NCI-H1694 (cell line): ENCODE measurements around the gene SULT1C4.
"Not testable (repeated sequence)": the region's sequence is repeated elsewhere in the genome, so short reads cannot be mapped to it uniquely, and the experiment has no call there.

Experiments
- DNase-seq: peaks from one replicate; lab custom pipeline; 2025; lab: John Stamatoyannopoulos, UW

SULT1C4 gene

DNA sequence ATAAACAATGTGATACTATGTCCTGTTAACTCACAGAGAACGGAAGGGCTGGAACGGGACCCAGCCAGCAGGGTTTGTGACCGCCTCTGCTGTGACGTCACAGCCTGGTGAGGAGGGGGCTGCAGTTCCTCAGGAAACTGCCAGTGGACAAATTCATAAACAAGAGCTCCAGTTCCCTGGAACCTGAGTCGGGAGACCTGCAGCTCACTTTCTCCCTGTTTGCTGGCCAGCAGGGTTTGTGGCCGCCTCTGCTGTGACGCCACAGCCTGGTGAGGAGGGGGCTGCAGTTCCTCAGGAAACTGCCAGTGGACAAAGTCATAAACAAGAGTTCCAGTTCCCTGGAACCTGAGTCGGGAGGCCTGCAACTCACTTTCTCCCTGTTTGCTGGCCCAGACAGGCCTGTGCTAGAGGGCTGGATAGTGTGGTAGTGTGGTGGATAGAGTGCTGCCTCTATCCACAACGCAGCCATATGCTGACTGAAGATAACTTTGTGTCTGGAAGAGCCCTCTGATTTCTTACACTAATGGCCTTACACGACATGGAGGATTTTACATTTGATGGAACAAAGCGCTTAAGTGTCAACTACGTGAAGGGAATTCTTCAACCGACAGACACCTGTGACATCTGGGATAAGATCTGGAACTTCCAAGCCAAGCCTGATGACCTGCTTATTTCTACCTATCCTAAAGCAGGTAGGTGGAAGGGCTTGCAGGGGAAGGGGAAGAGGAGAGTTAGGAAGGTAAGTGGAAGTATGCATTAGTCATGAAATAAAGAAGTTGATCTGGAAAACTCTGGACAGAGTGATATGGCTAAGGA, at the start of gene SULT1C4:
SULT1C4 (plus strand) TSS at position 140 of the 816 bp plus-strand sequence; CDS start at position 524, 384 bp downstream.
- DNase-seq, result no peak

DNA sequence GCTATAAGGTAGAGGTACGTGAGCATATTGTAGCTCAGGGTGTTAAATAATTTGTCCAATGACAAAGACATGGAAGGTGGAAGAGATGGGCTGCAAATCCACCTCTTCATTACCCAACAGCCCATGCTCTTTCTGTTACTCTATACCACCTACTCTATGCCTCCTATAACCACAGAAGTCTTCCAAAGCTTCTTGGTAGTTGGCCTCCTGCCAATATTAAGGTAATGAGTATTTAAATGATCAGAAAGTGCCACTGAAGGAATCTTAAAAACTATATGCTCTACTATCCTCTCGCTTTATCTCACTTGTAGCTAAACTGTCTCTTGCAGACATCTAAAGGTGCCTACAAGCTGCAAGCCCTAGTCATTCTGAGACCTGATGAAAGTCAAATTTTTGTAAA, 48.0 kb upstream of the SULT1C4 start:
- DNase-seq, result no peak

DNA sequence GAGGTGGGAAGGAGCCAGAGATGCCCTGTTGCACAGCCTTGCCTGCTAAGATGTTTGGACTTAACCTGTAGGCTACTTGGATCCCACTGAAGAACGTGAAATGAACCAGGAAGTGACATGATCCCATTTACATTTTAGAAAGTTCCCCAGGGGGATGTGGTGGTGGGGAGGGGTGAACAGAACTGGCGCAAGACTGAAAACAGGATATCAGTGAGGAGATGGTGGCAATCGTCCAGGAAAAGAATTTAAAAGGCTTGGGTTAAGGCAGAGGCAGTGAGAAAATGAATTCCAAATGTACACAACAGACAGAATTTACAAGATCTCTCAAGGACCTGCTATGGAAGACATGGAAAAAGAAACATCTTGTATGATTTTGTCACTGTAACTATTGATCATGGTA, 46.8 kb upstream of the SULT1C4 start:
- no peak for DNase-seq

DNA sequence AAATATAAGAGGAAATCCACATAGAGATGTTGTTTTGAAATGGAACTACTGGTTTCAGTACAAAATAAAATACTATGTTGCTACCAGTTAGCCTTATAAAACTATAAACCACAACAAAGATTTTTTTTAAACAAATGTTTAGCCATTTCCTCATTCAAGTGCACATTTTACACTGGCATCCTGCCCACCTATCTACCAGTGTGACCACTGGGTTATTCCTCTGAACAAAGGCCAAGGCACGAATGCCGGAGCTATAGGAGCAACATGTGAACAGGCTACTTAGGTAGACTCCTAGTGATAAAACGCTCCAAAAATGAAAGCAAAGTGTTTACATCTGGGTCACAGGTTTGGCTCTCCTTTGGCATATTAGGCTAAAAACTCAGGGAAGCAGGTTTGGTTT, 31.8 kb upstream of the SULT1C4 start:
- DNase-seq, result no peak

DNA sequence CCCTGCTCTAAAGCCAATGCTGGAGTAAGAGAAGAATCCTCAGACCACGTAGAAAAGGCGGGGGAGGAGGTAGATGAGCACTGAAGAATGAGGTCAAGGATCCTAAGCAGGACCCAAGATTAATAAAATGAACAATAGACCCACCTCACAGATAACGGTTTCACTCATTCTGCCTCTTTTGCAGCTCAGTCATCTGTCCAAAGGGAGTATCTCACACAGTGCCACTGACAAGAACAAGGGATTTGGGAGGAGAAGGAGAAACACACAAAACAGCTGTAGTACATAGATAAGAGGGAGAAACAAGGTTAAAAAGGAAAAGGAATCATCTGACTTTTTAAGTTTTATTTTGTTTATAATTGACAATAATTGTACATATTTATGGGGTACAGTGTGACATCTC, 30.9 kb upstream of the SULT1C4 start:
- DNase-seq, result no peak

DNA sequence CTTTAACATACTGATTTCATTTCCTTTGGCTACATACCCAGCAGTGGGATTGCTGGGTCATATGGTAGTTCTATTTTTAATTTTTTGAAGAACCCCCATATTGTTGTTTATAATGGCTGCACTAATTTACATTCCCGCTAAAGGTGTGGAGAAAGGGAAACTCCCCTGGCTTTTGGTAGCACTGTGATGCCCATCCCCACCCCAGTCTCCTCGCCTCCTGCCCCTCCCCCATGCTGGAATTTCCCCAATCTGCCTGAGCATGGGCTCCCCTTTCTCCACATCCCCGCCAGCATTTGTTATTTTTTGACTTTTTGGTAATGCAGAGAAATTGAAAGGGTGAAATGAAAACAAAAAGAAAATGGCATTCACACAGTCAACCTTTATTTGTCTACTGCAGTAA, 30.0 kb upstream of the SULT1C4 start:
- DNase-seq, result no peak

DNA sequence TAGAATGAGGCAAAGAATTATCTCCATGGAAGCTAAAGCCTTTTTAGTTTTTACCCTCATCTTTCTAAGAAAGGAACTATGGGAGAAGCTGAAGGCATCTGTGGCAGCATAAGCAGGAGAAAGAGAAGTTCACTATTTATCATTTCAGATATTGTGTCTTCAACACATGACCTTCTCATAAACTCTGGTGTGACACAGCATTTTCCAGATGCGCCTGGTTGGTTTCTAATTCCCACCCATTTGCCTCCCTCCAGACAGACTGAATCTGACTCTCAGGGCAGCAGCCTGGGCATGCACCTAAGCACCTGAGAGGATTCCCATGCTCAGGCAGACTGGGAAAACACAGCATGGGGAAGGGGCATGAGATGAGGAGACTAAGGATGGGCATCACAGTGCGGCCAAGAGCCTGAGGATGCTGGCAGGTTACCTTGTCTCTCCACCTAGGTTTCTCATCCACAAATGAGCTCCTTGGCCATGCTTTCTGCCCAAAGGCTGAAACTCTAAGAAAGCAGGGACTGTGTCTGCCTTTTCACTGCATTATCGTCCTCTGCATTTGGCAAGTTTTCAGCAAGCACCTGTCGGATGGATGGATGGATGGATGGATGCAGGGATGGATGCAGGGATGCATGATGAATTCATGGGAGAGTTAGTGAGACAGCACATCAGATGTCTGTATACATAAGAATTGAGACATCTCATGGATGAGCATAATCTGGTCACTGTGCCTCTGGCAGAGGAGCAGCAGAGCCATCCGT, 28.8 kb upstream of the SULT1C4 start:
- no peak for DNase-seq

DNA sequence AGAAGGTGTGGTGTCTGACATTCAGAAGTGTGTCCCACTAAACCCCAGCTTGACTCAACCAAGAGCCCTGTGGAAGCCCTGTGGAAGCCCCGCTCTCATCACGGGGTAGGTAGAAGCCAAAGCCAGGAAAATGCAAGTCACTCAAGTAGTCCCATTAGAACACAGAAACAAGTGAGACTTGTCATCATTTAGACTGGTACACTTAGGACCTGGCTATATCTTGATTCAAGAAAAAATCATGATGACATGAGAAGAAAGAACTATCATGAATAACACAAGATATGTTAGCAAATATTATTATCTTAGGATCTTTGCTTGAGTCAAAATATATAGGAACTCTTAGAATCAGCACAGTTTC, 28.2 kb upstream of the SULT1C4 start:
- DNase-seq, result no peak

DNA sequence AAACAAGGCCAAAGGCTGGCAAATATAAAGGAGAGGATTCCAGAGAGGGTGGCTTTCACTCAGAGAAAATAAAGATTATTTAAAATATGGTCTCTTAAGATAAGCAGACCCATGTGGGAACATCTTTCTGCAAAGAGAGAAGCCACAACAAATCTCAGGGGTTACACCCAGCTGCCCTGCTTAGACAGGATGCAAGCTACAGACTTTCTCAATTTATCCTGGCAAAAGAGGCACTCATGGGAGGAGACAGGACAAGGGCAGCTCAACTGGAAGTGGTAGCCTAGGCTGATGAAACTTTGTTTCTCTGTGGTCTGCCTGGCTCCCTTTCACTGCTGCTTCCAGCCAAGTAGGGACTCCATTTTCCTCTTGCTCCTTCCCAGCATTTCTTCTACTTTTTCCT, 25.9 kb upstream of the SULT1C4 start:
- DNase-seq, result no peak

DNA sequence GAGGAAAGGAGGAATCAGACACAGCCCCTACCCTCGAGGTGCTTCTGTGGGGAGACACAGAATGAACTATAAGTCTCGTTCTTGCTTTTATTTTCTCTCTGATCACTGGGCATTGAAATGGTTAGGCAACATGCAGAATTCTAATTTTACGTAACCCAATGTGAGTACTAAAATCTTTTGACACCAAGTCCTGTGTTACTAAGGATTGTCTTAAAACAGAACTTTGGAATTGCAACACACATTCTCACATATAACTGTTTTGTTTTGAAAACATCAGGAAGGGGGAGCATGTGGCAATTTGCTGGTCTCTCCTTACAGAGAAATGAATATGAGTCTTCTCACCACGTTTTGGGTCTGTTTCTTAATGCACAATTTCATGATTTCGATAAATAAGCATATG, 23.6 kb upstream of the SULT1C4 start:
- no peak for DNase-seq

DNA sequence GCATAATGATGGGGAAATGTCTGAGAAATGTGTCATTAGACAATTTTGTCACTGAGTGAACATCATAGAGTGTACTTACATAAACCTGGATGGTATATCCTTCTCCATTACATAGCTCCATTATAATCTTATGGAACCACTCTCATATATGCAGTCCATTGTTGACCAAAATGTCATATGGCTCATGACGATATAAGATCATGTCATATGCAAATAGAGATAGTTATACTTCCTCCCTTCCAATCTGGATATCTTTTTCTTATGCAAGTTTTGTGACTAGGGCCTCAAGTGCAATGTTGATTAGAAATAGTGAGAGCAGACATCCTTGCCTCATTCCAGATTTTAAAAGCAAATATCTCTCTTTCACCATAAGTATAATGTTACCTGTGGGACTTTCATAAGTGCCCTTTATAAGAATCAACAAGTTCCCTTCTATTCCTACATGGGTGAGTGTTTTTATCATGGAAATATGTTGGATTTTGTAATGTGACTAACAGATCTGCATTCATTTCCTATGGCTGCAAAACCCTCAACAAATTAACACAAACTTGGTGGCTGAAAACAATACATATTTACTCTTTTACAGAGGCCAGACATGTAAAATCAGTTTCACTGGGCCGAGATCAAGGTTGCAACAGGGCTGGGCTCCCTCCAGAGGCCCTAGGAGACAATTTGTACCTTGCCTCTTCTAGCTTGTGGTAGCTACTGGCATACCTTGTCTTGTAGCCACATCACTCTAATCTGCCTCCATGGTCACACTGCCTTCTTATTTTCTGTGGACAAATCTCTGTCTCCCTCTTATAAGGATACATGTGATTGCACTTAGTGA, 21.6 kb upstream of the SULT1C4 start:
- no peak for DNase-seq

DNA sequence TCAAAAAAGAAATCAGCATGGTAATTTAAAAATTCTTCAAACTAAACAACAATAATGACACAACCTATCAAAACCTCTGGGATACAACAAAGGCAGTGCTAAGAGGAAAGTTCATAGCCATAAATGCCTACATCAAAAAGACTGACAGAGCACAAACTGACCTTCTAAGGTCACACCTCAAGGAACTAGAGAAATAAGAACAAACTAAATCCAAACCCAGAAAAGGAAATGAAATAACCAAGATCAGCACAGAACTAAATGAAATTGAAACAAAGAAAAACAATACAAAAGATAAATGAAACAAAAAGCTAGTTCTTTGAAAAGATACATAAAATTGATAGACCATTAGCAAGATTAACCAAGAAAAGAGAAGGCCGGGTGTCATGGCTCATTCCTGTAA, 18.4 kb upstream of the SULT1C4 start:
- DNase-seq, result not testable (repeated sequence)

DNA sequence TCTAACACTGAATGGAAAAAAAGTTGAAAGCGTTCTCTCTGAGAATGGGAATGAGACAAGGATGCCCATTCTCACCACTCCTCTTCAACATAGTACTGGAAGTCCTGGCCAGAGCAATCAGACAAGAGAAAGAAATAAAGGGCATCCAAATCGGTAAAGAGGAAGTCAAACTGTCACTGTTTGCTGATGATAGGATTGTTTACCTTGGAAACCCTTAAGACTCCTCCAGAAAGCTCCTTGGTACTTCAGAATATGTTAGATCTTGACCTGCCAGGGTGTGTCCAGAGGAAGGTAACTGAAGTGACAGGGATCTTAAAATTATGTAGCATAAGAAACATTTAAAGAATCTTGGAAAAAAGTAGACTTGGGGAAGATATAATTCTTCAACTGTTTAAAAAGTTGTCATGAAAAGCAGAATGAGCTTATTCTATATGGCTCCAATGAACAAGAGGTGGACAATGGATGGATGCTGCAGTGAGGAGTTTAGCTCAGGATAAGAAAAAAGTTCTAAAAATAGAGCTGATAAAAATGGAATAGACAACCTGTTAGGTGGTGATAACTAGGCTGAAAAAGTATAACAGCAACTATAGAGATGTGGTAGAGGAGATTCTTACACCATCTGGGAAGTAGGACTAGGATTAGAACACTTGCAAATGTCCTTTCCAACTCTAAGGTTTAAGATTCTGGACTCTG, 16.8 kb upstream of the SULT1C4 start:
- DNase-seq, result no peak

DNA sequence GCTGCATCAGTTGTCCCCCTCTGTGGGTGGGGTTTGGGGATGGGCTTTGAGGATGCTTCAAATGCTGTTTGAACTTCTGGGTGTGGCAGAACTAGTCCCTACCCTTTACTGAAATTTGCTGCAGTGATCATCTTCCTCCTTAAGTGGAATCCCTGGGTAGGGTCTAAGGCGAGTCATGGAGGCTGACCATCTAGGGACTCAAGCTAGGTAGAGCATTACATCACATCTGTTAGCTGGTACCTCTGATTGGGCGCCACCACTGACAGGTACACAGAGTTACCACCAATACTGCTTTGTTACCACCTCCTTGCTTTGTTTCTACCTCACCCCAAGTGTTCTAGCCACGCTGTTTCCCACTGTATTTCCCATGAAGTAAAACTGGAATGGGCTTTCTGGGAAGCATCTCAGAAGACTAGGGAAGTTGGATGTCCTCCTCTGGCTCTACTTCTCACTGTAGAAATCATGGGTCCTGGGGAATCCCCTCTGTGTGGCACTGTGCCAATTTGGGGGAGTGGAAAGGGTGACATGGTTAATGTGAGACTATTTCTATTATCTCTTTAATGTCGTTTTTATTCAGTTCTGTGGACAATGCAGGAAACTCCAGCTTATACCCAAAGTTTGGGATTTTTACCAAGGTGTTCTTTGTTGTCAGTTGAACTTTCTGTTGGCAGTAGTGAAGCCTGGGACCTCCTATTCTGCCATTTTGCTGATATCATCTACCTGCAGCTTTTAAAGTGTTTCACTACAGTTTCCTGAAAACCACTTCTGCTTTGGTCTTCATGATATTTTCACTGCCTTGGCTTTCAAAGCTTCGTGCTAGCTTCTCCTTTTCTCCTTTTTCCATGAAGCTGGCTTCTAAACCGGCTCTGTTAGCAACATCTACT, 14.5 kb upstream of the SULT1C4 start:
- no peak for DNase-seq

DNA sequence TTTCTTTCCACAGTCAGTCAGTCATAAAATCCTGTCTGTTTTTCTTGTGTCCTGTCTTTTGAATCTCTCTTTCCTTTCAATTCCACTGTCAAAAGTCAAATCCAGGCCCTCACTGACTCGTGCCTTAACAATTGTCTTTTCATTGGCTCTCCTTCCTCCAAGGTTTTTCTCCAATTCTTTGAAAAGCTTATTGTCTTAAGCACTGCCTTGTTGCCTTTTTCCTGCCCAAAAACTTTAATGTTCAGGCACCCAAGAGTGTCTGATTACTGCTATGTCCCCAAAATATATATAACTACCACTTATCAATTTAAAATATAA, 13.9 kb upstream of the SULT1C4 start:
- no peak for DNase-seq

DNA sequence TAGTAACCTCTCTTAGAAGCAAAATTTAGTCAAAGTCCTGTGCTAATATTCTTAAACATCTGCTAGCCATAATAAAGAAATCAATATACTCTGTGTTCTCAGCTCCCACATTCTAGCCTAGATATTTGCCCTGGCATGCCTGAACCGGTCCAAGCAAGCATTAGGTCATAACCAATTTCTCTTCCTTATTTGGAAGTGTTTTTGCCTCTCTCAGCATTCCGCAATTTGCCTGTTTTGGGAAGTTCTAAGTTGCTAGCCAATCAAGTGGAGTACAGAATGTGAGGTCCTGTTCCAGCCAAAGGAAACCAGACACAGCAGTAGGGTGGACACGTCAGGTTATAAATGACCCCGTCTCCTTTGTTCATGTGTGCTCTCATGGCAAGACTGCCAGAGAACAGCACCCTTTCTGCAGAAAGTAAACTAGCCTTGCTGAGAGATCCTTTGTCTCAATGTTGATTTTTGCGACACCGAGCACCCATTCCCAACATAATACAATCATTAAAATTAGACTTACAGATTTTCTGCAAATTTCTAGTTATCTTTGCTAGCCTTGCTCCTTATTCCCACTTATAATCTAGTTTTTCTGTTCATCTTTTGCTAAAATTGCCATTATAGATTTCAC, 13.0 kb upstream of the SULT1C4 start:
- DNase-seq, result no peak

DNA sequence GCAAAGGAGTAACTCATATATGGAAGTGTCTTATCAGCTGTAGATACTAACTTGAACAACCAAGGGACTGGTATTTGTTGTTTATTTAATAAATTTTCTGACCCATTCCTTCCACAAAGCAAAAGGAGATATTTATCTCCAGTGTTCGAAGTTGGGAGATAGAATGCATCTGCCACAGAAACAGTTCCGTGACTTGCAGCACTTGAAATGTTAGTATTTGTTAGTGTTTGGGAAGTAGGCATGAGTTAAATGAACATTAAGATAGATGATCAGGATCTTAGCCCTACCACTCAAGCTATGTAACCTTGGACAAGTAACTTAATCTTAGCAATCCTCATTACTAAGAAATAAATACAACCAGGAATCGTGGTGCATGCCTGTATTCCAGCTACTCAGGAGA, 12.1 kb upstream of the SULT1C4 start:
- DNase-seq, result no peak

DNA sequence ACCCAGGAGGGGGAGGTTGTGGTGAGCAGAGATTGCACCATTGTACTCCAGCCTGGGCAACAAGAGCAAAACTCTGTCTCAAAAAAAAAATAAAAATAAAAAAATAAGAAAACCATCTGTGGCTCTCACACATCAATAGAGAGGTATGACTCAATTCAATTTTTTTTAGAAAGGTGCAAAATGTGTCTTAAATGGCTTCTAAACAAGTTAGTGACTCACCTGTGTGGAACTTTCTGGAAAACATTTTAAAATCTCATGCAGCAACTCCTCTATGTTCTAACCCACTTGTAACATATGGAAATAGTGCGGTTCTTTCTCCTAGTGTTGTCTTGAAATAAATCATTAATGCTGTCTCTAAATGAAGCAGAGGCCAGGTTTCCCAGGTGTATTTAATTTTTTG, 10.7 kb upstream of the SULT1C4 start:
- no peak for DNase-seq

DNA sequence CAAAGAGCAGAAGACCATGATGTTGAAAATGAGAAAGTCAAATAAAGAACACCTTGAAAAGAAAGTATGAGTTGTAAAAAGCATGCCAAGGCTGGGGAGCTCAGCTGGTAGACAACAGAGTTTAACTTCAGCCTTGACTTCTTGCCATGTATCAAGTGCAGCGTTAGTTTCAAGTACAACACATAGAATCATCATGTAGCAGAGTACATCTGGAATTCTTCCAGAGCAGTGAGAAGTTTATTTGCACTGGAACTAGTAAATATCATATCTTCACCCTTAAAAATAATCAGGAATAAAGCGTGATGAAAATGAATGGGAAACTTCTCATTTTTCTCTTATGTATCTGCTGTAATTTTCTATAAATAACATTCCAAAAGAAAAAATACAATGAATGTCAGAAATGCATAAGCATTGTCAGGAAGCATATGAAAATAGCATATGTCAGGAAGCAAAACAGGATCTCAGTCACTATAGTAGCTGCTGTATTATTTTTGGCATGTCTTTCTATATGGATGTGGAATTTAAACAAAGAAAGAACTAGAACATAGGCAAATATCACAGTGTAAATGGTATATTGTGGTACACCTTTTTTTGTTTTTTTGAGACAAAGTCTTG, 10.1 kb upstream of the SULT1C4 start:
- no peak for DNase-seq

DNA sequence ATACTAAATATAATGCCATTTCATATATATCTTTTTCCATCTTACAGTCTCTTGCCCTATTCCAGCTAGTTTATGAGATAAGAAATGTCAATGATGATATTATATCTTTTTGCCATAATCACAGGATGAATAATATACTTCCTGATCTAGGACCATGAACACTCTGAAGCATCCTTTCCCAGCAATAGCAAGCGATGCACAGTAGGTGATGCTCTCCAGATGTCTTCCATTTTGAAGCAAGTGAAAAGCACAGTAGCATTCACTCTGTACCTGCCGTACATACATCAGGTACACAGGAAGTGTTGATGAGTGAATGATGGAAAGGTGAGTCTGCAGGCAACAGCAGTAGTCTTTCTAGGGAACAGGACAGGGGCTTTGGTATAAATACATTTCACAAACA, 8.6 kb upstream of the SULT1C4 start:
- no peak for DNase-seq
